Neuron (in vitro differentiated cells): ENCODE data around the gene TRIM74.
"Not testable (repeated sequence)": the region's sequence is repeated elsewhere in the genome, so short reads cannot be mapped to it uniquely, and the experiment has no call there.

Source experiments
- H2AFZ ChIP-seq: one replicate; pipeline ENCODE4 v1.6.1; 2013; ENCODE audit warnings: low read depth, mild to moderate bottlenecking, inconsistent platforms, low read length, moderate library complexity
- H3K27me3 ChIP-seq: one replicate; pipeline ENCODE4 v1.6.1; 2013; ENCODE audit warnings: low read length; ENCODE audit not compliant: insufficient read depth
- H3K36me3 ChIP-seq: one replicate; pipeline ENCODE4 v1.6.1; 2013; ENCODE audit warnings: low read length; ENCODE audit not compliant: insufficient read depth
- H3K4me1 ChIP-seq: one replicate; pipeline ENCODE4 v1.6.1; 2013; ENCODE audit warnings: low read length; ENCODE audit not compliant: insufficient read depth
- H3K4me3 ChIP-seq: 2 replicates; pipeline ENCODE4 v1.5.1; 2013; ENCODE audit warnings: mild to moderate bottlenecking, low read length, moderate library complexity
- H3K9me3 ChIP-seq: one replicate; pipeline ENCODE4 v1.6.1; 2013; ENCODE audit warnings: low read length

TRIM74 gene

GRCh38 chr7:72968980-72969516, at the start of gene TRIM74:
TSS of gene TRIM74 (minus strand) at chr7:72969466. CDS start at chr7:72966157, 3,309 bp downstream.
- H3K36me3 ChIP-seq, H3K27me3 ChIP-seq, H3K4me1 ChIP-seq, H3K9me3 ChIP-seq, H2AFZ ChIP-seq, H3K4me3 ChIP-seq: not testable (repeated sequence)

GRCh38 chr7:73006491-73006890, 37.2 kb upstream of the TRIM74 start:
- not testable (repeated sequence) for H3K4me1 ChIP-seq, H3K9me3 ChIP-seq, H2AFZ ChIP-seq, H3K27me3 ChIP-seq, H3K36me3 ChIP-seq
- peak overlapping the region; percentile 52 for H3K4me3 ChIP-seq

GRCh38 chr7:73005693-73006447, 36.6 kb upstream of the TRIM74 start:
- H3K36me3 ChIP-seq, H3K4me1 ChIP-seq, H2AFZ ChIP-seq, H3K27me3 ChIP-seq, H3K9me3 ChIP-seq: not testable (repeated sequence)
- peak overlapping the region; percentile 57 for H3K4me3 ChIP-seq

GRCh38 chr7:73005356-73005692, 36.1 kb upstream of the TRIM74 start:
- not testable (repeated sequence) for H3K36me3 ChIP-seq, H3K4me1 ChIP-seq, H3K9me3 ChIP-seq, H2AFZ ChIP-seq, H3K27me3 ChIP-seq
- peak overlapping the region; percentile 57 for H3K4me3 ChIP-seq

GRCh38 chr7:72997887-72998468, 28.7 kb upstream of the TRIM74 start:
- H3K9me3 ChIP-seq, H3K4me3 ChIP-seq, H2AFZ ChIP-seq, H3K36me3 ChIP-seq, H3K4me1 ChIP-seq, H3K27me3 ChIP-seq: not testable (repeated sequence)

- not testable (repeated sequence) for H3K4me1 ChIP-seq, H3K4me3 ChIP-seq, H3K27me3 ChIP-seq
Observed at GRCh38 chr7:72997447-72997846, 28.2 kb upstream of the TRIM74 start.

GRCh38 chr7:72995484-72995883, 26.2 kb upstream of the TRIM74 start:
- not testable (repeated sequence) for H3K36me3 ChIP-seq, H3K27me3 ChIP-seq, H3K4me1 ChIP-seq, H3K9me3 ChIP-seq, H2AFZ ChIP-seq, H3K4me3 ChIP-seq

More at GRCh38 chr7:72997447-72997846, 28.2 kb upstream of the TRIM74 start:
- H3K36me3 ChIP-seq, H2AFZ ChIP-seq, H3K9me3 ChIP-seq: not testable (repeated sequence)

GRCh38 chr7:72990146-72990913, 21.1 kb upstream of the TRIM74 start:
- not testable (repeated sequence) for H3K27me3 ChIP-seq, H3K4me3 ChIP-seq, H3K4me1 ChIP-seq, H3K36me3 ChIP-seq, H2AFZ ChIP-seq, H3K9me3 ChIP-seq

GRCh38 chr7:72982084-72982483, 12.8 kb upstream of the TRIM74 start:
- not testable (repeated sequence) for H2AFZ ChIP-seq, H3K4me3 ChIP-seq, H3K9me3 ChIP-seq, H3K36me3 ChIP-seq, H3K4me1 ChIP-seq, H3K27me3 ChIP-seq

- not testable (repeated sequence) for H3K4me3 ChIP-seq, H3K9me3 ChIP-seq, H3K4me1 ChIP-seq, H2AFZ ChIP-seq, H3K36me3 ChIP-seq, H3K27me3 ChIP-seq
Observed at GRCh38 chr7:72980382-72980781, 11.1 kb upstream of the TRIM74 start.

- H2AFZ ChIP-seq, H3K27me3 ChIP-seq, H3K9me3 ChIP-seq: not testable (repeated sequence)
Observed at GRCh38 chr7:72976434-72976833, 7.2 kb upstream of the TRIM74 start.

GRCh38 chr7:72975656-72976286, 6.5 kb upstream of the TRIM74 start:
- H3K4me1 ChIP-seq, H3K36me3 ChIP-seq, H2AFZ ChIP-seq, H3K4me3 ChIP-seq, H3K9me3 ChIP-seq, H3K27me3 ChIP-seq: not testable (repeated sequence)

More at GRCh38 chr7:72976434-72976833, 7.2 kb upstream of the TRIM74 start:
- not testable (repeated sequence) for H3K4me3 ChIP-seq, H3K36me3 ChIP-seq, H3K4me1 ChIP-seq

- not testable (repeated sequence) for H3K36me3 ChIP-seq, H3K27me3 ChIP-seq, H3K4me1 ChIP-seq, H2AFZ ChIP-seq, H3K9me3 ChIP-seq, H3K4me3 ChIP-seq
Observed at GRCh38 chr7:72974781-72975180, 5.5 kb upstream of the TRIM74 start.
